GM23248 (cell line): Measurements from ENCODE around the gene APOA4.

ENCODE experiments used
- EZH2 ChIP-seq: fragments of 200-600 bp; sonication (generic); IDR thresholded peaks from 2 replicates; pipeline ENCODE4 v1.6.1; 2018; ENCODE audit warnings: antibody characterized with exemption, mild to moderate bottlenecking; ENCODE audit not compliant: insufficient read depth, poor library complexity, severe bottlenecking
- EZH2phosphoT487 ChIP-seq: fragments of 200-600 bp; sonication (generic); IDR thresholded peaks from 2 replicates; pipeline ENCODE4 v1.6.1; 2018; ENCODE audit warnings: antibody characterized with exemption, moderate library complexity, mild to moderate bottlenecking, low read depth; ENCODE audit not compliant: insufficient read depth

- no peak for TF ChIP-seq EZH2phosphoT487
- no peak for TF ChIP-seq EZH2
Measured at GRCh38 chr11:116865696-116866095, 42.6 kb upstream of the APOA4 start.
